Breast epithelium (tissue), 3 donors: ENCODE measurements around the gene CDK18.

Source experiments
- CTCF ChIP-seq, 3 donors: fragments of 450-650 bp; IDR thresholded peaks; one replicate each; pipeline ENCODE4 v1.5.1; 2016 to 2017; ENCODE audit warnings: antibody characterized with exemption in 3 of 3, mild to moderate bottlenecking in 3 of 3, moderate library complexity in 3 of 3
- POLR2A ChIP-seq: fragments of 450-650 bp; IDR thresholded peaks from one replicate; pipeline ENCODE4 v1.6.1; 2016; ENCODE audit warnings: antibody characterized with exemption, mild to moderate bottlenecking, moderate library complexity

GRCh38 chr1:205523261-205523890 is 18.9 kb downstream of the CDK18 start:
- no peak for TF ChIP-seq CTCF (IDR thresholded peaks at IDR 0.05)
- TF ChIP-seq POLR2A = no peak
